Keratinocyte (primary cell): ENCODE measurements around the gene RTP5.

Source experiments
- CTCF ChIP-seq, 3 experiments: IDR thresholded peaks in 1 of 3; conservative IDR thresholded peaks in 1 of 3; optimal IDR thresholded peaks in 1 of 3; 2 replicates in 2 of 3; 3 replicates in 1 of 3; pipeline versions ENCODE3 to v1.5.1; 2011; ENCODE audit warnings: low read length in 3 of 3, mild to moderate bottlenecking in 3 of 3, moderate library complexity in 2 of 3, control low read depth in 1 of 3, inconsistent platforms in 1 of 3; ENCODE audit not compliant: insufficient read depth in 2 of 3; ENCODE audit errors: extremely low read depth in 1 of 3
- EZH2 ChIP-seq: IDR thresholded peaks from one replicate; pipeline ENCODE4 v1.6.1; 2012; ENCODE audit warnings: inconsistent platforms, mild to moderate bottlenecking, low read length, moderate library complexity

- TF ChIP-seq EZH2 = no peak
- TF ChIP-seq CTCF (optimal IDR thresholded peaks at IDR 0.05 in 1 of 3, IDR thresholded peaks at IDR 0.05 in 1 of 3, conservative IDR thresholded peaks at IDR 0.05 in 1 of 3; ENCODE audit: extremely low read depth in 1 of 3, insufficient read depth in 2 of 3, low read length in 3 of 3) = no peak
Measured at GRCh38 chr2:241865416-241865956, 4.0 kb upstream of the RTP5 start.
